Measurements from ENCODE around the gene COL20A1.

The COL20A1 gene

DNA sequence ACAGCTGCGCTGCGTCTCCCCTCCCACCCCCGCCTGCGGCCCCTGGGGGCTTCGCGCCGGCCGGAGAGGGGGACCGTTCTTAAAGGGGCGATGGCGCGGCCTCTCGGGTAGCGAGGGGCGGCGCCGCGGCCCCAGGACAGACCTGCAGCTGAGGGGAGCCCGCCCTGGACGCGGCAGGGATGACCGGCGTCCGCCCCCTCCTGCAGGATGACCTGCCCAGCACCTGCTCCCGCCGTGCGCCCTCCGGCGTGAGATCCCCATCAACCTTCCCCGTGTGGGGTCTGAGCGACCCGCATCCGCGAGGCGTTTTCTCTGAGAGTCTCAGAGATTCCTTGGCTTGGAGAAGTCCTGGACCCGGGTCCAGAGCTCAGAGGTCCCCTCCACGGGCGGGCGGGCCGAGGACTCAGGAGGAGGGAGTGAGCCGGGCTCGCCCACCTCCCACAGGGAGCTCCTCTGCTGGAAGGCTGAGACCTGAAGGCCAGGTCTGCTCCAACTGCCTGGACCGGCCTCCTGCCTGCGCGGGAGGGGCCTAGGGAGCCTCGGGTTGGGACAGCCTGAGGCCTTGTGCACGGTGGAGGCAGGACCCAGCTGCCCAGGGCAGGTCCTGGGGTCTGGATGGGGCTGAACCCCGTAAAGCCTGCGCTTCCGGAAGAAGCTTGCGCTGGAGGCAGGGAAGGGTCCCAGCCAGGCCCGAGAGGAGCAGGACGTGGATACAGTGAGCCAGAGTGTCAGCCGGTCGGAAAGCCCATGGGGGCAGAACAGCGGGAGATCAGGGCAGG lies 38.2 kb upstream of the COL20A1 start:
- no peak for DNase-seq (ENCODE audit: low read depth)
- TF ChIP-seq, protein P1, sequence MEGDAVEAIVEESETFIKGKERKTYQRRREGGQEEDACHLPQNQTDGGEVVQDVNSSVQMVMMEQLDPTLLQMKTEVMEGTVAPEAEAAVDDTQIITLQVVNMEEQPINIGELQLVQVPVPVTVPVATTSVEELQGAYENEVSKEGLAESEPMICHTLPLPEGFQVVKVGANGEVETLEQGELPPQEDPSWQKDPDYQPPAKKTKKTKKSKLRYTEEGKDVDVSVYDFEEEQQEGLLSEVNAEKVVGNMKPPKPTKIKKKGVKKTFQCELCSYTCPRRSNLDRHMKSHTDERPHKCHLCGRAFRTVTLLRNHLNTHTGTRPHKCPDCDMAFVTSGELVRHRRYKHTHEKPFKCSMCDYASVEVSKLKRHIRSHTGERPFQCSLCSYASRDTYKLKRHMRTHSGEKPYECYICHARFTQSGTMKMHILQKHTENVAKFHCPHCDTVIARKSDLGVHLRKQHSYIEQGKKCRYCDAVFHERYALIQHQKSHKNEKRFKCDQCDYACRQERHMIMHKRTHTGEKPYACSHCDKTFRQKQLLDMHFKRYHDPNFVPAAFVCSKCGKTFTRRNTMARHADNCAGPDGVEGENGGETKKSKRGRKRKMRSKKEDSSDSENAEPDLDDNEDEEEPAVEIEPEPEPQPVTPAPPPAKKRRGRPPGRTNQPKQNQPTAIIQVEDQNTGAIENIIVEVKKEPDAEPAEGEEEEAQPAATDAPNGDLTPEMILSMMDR (IDR thresholded peaks at IDR 0.05; ENCODE audit: low read depth, low read length, missing control alignments) = no peak
- no peak overlapping the region for H3K4me3 ChIP-seq (ENCODE audit: low read depth, low read length)

DNA sequence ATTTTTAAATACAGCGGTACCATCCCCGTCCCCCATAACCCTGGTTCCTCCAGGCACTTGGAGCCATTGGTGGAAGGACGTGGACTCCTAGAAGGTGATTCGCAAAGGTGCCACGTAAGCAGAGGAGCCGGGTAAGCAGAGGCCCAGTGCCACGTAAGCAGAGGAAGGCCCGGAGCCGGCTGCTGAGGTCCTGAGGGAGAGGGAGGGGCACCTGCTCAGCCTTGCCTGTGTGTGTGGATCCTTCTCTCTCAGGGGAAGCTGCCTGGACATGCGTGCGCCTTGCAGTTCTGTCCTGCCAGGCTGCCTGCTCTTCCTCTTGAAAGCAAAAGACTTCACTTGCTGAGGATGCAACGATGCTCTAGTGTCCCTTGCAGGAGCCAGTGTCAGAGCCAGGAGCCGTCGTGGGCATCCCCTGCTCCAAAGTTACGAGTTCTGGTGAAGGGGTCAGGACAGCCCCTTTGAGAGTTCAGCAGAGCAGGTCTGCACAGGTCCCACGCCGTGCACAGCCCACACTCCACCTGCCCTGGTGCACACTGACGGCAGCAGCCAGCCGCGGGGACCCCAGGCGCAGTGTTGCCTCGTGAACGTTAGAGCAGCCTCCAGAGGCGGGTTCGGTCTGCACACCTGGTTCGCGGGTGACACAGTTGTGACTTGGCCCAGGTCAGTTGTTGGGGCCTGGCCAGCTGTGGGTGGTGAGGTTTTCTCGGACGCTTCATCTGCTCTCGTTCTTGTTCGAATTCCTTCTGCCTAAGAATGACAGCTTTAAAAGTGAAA lies 36.9 kb upstream of the COL20A1 start:
- TF ChIP-seq, protein P1 (IDR thresholded peaks at IDR 0.05; ENCODE audit: low read depth, low read length, missing control alignments) = no peak
- DNase-seq (ENCODE audit: low read depth) = no peak
- H3K4me3 ChIP-seq (ENCODE audit: low read depth, low read length) = no peak overlapping the region

DNA sequence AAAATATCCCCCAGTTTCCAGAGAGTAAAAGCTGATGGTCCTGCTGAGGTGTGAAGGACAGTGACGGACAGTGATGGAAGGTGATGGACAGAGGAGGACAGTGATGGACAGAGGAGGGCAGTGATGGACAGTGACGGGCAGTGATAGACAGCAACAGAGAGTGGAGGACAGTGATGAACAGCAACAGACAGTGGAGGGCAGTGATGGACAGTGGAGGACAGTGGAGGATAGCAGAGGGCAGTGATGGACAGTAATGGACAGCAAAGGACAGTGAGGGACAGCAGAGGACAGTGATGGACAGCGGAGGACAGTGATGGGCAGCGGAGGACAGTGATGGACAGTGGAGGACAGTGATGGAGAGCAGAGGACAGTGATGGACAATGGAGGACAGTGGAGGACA lies 36.0 kb upstream of the COL20A1 start:
- TF ChIP-seq, protein P1 (IDR thresholded peaks at IDR 0.05; ENCODE audit: low read depth, low read length, missing control alignments) = no peak
- no peak overlapping the region for H3K4me3 ChIP-seq (ENCODE audit: low read depth, low read length)
- DNase-seq (ENCODE audit: low read depth) = no peak

DNA sequence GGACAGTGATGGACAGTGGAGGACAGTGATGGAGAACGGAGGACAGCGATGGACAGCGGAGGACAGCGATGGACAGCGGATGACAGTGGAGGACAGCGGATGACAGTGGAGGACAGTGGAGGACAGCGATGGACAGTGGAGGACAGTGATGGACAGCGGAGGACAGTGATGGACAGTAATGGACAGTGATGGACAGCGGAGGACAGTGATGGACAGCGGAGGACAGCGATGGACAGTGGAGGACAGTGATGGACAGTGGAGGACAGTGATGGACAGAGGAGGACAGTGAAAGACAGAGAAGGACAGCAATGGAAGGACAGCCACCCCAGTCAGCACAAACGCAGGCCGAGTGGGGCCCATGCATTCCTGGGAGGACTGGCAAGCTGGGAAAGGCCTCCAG lies 35.4 kb upstream of the COL20A1 start:
- TF ChIP-seq, protein P1 (IDR thresholded peaks at IDR 0.05; ENCODE audit: low read depth, low read length, missing control alignments) = no peak
- H3K4me3 ChIP-seq (ENCODE audit: low read depth, low read length) = no peak overlapping the region
- DNase-seq (ENCODE audit: low read depth) = no peak

DNA sequence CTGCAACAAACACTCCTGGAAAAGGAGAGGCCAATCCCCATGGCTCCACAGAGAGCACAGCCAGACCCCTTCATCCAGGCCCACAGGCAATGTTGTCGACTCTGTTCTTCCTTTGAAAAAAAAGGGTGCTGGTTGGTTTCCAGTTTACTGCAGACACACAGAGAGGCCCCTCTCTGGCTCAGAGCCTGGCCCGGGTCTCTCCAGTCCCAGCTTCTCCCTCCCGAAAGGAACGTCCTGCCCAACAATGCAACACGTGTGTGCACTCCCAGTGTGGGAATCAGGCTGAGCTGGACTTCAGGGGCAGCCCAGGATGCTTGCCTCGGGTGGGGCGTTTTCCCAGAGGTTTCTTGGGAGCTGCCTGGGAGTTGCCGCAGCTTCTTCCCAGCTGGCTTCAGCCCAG lies 34.2 kb upstream of the COL20A1 start:
- no peak for DNase-seq (ENCODE audit: low read depth)
- H3K4me3 ChIP-seq (ENCODE audit: low read depth, low read length) = no peak overlapping the region
- TF ChIP-seq, protein P1 (IDR thresholded peaks at IDR 0.05; ENCODE audit: low read depth, low read length, missing control alignments) = no peak

DNA sequence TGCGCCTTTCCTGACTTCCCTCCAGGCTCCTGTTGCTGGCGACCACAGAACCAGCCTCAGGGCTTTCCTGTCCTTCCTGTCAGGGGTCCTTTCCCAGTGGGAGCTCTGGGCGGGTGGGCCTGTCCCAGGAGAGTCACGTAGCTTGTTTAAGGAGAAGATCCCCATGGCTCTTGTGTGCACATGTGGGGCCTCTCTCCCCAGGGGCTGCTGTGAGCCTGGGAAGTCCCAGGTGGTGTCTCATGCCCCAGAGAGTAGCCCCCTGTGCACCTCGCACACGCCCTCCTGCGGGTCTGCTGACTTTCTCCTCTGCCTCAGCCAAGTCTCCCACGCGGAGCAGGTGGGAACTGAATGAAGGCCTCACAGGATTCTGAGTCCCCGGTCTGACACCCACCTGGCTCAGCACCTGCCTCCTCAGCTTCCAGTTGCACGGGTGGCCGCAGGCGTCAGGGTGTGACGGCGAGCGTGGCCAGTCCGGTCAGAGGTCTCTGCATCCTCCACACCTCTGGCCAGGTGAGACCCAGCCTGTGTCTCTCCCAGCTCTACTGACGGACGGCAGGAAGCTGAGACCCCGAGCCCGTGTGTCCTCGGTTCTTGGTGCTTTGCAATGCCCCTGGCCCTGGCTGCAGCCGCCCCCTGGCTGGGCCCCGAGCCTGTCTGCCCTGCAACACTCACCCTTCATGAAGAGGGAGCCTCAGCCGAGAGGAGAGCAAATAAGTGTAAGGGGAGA lies 33.1 kb upstream of the COL20A1 start:
- TF ChIP-seq, protein P1 (IDR thresholded peaks at IDR 0.05; ENCODE audit: low read depth, low read length, missing control alignments) = no peak
- DNase-seq (ENCODE audit: low read depth) = no peak
- no peak overlapping the region for H3K4me3 ChIP-seq (ENCODE audit: low read depth, low read length)
